Measurements from ENCODE around the gene LMTK2.

Gene LMTK2

DNA sequence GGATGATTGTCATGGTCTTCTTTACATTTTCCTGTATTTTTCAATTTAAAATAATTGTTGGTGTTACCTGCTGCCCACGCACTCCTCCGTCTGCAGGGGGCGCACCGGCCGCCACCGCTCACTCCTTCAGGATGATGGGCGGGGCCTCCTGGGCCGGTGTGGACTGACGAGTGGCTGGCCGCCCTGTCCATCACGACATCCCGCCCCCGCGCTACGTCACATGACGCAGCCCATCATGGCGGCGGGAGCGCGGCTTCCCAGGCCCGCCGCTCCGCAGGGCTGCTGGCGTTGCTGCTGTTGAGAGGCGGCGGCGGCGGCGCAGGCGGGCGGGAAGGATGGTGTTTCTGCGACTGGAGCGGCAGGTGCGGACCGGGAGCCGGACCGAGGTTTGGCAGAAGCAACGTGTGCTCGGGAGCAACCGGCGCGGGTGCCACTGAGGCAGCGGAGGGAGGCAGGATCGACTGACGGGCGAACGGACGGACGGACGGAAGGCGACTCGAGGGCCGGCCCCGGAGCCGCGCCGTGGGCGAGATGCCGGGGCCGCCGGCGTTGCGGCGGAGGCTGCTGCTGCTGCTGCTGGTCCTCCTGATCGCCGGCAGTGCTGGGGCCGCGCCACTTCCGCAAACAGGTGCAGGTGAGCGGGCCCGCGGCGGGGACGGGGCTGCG lies at the start of gene LMTK2:
Gene LMTK2, plus strand, starts transcription at position 216 of the 666 bp plus-strand sequence. Its CDS starts 316 bp downstream, at position 532.
- DNase-seq = peak; percentile 95 to 98 (median 98)

DNA sequence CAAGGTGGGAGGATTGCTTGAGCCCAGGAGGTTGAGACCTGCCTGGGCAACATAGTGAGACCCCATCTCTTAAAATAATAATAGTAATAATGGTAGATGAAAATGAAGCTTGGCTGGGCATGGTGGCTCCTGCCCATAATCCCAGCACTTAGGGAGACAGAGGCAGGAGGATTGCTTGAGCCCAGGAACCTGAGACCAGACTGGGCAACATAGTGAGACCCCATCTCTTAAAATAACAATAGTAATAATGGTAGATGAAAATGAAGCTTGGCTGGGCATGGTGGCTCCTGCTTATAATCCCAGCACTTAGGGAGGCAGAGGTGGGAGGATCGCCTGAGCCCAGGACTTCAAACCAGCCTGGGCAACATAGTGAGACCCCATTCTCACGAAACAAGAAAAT lies 49.5 kb upstream of the LMTK2 start:
- no peak for DNase-seq

DNA sequence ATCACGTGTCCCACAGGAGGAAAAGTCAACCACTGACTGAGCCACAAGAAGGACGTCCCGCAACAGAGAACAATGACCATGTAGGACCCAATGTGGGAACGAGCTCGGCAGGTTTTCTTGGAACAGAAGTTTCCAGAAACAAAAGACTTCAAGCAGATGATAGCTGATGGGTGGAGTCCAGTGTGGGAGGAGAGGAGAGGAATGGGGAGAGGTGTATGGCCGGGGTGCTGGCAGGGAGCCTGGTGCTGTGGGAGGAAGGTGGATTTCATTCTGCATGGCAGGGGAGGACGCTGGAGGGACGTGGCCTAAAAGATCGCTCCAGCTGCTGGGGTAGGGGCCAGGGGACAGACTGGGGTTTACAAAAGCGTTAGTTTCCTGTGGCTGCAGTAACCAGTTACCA lies 48.5 kb upstream of the LMTK2 start:
- DNase-seq = no peak

DNA sequence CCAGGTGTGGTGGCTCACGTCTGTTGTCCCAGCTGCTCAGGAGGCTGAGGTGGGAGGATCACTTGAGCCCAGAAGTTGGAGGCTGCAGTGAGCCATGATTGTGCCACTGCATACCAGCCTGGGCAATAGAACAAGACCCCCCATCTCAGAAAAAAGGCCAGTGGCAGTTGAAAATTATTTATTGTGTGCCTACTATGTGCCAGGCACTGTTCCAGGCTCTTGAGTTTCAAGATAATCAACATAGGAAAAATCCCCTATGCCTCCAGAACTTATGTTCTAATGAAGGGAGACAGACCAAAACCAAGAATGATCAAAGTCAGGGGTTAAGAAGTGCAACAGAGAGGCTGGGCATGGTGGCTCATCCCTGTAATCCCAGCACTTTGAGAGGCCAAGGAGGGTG lies 42.4 kb upstream of the LMTK2 start:
- no peak for DNase-seq

DNA sequence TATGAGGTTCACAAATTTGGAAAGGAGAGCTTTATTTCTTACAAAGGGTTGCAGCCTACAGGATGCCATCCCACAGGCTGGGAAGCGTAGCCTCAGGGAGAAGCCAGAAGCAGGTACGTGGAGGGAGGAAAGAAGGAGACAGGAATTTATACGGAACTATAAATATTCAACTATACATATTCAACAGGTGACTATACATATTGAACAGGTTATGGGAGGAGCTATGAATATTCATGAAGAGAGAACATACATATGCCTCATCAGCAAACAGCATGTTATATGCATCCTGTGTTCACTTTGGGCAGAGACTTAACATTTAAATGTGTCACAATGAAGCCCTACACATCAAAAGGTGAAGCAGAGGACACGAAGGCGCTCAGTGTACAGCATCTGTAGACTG lies 40.5 kb upstream of the LMTK2 start:
- no peak for DNase-seq

- DNase-seq = no peak
Observed at GRCh38 chr7:98066934-98067507, 39.6 kb upstream of the LMTK2 start.

DNA sequence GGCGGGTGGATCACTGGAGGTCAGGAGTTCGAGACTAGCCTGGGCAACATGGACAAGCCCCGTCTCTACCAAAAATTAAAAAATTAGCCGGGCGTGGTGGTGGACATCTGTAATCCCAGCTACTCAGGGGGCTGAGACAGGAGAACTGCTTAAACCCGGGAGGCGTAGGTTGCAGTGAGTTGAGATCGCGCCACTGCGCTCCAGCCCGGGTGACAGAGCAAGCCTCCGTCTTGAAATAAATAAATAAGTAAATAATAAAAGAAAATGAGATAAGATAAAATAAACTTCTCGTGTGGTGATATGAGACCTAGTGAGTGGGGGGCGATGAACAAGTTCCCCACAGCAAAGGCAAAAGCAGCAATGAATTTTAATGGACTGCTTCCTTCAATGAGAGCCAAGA lies 33.6 kb upstream of the LMTK2 start:
- DNase-seq = no peak

DNA sequence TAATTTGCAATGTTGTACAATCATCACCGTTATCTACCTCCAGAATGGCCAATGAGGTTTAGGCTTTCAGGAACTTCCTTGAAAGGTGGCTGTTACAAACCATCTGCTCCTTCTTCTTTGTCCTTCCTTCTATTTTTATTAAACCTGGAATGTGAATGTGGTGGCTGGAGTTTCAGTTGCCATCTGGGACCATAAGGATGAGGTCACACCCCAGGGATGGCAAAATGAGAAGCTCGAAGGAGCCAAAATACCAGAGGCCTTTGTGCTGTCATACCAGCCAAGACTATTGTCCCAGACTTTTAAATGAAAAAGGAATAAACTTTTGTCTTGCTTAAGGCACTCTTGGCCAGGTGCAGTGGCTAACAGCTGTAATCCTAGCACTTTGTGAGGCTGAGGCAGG lies 30.9 kb upstream of the LMTK2 start:
- no peak for DNase-seq

GRCh38 chr7:98077762-98078161 lies 28.9 kb upstream of the LMTK2 start:
- no peak for DNase-seq

DNA sequence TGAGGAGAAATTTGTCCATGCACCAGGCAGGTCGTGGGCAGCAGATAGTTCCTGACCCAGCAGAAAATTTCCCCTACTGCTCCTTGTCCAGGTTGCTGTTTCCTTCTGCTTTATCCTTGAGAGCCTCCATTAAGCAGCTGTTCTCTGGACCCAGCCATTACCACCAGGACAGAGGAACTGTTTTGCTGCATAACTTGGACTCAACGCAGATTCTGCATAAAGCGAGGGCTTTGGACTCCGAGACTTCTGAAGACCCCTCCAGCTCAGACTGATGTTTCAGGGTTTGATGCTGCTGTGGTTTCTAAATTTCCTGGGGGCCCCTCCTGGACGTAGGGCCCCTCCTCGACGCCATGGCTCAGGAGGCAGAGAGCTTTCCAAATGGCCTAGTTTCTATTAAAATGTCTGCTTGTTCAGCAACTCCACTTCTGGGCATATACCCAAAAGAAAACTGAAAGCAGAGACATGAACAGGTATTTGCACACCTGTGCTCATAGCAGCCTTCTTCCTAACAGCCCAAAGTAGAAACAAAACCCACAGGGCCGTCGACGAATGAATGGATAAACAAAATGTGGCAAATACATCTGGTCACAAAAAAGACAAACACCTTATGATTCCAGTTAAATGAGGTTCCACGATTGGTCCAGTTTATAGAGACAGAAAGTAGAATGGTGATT lies 28.3 kb upstream of the LMTK2 start:
- DNase-seq = no peak

DNA sequence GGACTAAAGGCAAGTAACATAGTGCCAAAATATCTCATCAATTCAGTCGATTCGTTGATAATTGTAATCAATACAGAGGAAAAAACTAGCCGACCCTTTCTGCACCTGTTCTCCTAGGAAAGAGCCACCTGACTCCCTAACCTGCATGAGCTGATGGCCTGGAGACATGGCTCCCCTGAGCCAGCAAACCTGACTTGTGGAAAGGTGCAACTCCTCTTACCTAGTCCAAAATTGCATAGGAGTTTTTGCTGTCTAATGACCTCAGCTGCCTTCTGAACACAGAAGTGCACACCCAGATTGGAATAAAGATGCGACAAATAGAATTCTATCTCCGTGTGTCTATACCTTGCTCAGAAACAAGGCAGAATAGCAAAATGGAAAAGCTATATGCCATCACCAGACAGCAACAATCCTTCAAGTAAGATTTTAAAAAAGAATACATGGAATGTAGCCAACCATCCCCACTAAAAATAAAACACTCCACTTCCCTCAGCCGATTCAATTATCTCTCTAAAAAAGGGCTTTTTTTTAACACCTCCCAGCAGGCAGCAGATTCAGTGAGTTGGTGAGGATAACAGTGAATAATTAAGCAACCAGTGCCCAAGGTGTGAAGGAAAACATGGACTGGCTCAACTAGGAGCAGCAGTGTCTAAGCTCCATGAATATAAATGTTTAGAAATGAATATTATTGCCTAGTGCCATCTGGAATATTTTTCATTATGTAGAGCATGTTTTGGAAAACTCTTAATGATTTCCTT lies 26.6 kb upstream of the LMTK2 start:
- DNase-seq = no peak

DNA sequence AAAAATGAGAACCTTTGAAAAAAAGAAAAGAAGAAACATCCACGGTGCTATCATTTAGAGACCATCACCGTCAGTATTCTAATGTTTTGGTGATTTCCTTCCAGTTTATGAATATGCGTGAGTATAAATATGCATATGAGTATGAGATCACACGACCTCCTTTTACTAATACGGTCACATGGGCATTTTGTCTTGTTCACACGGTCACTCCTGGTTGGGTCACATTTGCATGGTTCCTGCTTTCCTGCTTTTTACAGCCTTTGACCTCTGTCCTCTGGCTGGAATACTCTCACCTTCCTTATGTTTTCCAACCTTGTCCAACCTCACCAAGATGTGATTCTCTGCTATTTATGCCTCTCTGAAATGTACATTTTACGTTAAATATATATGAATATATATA lies 25.3 kb upstream of the LMTK2 start:
- DNase-seq = no peak

DNA sequence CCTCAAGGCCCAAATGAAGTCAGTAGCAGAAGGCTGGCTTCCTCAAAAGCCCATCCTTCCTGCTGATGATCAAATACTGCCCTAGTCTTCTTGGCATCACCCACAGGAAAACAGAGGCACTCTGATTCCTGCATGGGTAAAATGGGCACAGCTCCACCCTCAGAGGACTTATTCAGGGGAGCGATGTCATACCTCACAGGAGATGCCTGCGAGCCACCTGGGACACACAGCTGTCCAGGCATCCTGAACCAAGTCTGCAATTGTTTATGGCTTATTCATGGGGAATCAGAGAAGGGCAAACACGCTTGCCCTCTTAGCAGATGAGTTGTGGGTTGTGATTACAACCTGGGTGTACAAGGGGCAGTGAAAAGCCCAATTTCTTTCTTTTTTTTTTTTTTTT lies 22.0 kb upstream of the LMTK2 start:
- DNase-seq = no peak

- no peak for DNase-seq
Observed at GRCh38 chr7:98085674-98086073, 21.0 kb upstream of the LMTK2 start.

DNA sequence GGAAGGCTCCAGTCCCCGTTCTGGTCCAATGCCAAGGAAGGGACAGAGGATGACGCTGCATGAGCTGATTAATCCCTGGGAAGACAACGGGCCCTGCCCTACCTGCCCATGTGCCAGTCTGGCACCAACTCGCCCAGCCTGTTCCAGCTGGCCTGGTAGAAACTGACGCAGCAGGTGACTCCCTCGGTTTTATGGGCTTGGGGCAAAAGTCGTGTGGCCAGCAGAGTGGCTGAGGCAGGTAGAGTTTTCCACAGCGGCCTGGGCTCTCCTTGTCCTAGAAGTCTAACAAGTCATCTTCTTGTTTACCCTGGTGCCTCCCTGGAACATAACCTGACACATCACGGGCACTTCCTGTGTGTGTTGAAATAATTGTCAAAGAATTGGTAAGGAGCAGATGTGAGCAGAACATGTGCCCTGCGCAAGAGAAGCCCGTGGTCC lies 20.4 kb upstream of the LMTK2 start:
- DNase-seq = no peak

DNA sequence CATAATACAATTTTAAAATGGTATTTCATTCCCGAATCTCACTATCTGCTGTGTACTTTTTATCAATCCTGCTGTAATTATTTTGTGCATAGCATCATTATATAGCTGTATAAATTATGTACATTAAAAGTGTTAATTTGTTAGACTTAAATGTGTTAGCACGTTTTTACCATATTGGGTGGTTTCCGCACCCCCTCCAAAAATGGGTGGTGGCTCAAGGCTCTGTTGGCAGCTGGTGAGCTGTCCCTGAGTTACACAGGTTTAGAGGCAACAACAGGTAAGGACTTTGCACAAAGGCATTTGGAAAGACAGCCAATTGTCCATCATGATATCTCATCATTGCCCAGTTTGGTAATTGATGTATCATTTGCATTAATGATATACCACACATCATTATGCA lies 18.6 kb upstream of the LMTK2 start:
- no peak for DNase-seq

DNA sequence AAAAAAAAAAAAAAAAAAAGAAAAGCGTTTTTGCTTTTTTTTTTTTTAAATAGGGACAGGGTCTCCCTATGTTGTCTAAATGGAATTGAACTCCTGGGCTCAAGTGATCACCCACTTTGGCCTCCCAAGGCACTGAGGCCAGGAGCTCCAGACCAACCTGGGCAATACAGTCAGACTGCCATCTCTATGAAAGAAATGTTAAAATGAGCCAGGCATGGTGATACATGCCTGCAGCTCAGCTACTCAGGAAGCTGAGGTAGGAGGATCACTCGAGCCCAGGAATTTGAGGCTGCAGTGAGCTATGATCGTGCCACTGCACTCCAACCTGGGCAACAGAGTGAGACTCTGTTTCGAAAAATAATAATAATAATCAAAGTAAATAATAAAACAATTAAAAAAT lies 16.5 kb upstream of the LMTK2 start:
- no peak for DNase-seq

DNA sequence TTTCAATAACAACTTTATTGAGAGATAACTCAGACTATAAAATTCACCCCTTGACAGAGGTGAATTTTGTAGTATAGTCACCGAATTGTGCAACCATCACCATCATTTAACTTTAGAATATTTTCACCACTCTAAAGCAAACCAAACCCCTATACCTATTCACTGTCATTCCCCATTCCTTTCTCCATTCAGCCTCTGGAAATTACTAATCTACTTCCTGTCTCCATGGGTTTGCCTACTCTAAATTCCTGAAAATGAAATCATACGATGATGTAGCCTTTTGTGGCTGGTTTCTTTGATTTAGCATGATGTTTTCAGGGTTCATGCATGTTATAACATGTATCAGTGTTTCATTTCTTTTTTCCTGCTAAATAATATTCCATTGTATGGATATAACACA lies 15.6 kb upstream of the LMTK2 start:
- DNase-seq = no peak

DNA sequence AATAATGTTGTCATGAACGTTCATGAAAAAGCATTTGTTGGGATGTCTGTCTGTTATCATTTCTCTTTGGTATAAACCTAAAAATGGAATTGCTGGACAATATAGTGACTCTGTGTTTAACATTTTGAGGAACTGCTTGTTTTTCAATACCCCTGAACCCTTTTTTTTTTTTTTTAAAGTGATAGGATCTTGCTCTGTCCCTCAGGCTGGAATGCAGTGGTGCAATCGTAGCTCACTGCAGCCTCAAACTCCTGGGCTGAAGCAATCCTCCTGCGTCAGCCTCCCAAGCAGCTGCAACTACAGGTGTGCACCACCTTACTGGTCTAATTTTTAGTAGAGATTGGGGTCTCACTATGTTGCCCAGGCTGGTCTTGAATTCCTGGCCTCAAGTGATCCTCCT lies 15.1 kb upstream of the LMTK2 start:
- DNase-seq = no peak

DNA sequence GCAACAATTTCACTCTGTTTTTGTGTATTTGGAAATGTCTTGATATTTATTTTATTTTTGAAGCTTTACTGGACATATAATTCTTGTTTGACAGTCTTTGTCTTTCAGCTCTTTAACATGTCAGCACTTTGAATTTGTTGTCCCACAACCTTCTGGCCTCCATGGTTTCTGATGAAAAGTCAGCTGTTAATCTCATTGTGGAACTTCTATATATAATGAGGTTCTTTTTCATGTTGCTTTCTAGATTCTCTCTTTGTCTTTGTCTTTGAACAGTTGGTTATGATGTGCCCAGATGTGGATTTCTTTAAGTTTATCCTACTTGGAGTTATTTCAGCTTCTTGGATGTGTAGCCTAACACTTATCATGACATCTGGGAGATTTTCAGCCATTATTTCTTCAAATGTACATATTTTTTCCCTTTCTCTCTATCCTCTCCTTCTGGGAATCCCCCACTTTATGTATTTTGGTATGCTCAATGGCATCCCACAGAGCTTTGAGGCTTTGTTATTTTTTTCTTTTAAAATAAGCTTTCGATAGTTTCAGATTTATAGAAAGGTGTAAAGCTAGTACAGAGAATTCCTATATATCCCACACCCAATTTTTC lies 9.5 kb upstream of the LMTK2 start:
- no peak for DNase-seq

GRCh38 chr7:98100088-98100487 lies 6.6 kb upstream of the LMTK2 start:
- no peak for DNase-seq

GRCh38 chr7:98102170-98102569 lies 4.5 kb upstream of the LMTK2 start:
- DNase-seq = no peak

- no peak for DNase-seq
Observed at GRCh38 chr7:98105942-98106544, 619 bp upstream of the LMTK2 start.

Data from suppressor macrophage treated with lipopolysaccharide for 1 hour (primary cell).